ENCODE results near the gene AKAP6. TPM values are rescaled to one million over a fixed set of nuclear protein-coding genes. Genes with fewer than 3 reads are reported as not detected.

AKAP6 gene
- total and polyA plus RNA-seq, 2 of the 8 experiments (the other 6 are each of a cell fraction or from before 2014, with no cell fraction given): 0.09 to 0.89 TPM

DNA sequence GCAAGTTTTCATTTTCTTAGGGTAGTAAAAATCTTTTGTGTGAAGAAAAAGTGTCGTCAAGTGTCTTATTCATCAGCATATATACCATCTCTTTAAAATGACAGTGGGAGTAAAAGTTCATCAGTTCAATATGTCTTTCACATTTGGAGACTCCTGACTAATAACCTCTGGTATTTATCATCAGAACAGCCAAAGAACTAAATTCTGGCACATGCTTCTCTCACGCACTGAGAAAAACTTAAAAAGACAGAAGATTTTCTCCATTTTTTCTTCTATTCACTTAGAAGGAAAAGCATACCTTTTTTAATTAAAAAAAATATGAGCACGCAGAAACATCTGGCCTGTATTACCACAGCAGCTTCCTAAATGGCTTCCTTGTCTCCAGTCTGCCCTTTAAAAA lies 265.7 kb downstream of the AKAP6 start (continued):
- TF ChIP-seq, protein P1, sequence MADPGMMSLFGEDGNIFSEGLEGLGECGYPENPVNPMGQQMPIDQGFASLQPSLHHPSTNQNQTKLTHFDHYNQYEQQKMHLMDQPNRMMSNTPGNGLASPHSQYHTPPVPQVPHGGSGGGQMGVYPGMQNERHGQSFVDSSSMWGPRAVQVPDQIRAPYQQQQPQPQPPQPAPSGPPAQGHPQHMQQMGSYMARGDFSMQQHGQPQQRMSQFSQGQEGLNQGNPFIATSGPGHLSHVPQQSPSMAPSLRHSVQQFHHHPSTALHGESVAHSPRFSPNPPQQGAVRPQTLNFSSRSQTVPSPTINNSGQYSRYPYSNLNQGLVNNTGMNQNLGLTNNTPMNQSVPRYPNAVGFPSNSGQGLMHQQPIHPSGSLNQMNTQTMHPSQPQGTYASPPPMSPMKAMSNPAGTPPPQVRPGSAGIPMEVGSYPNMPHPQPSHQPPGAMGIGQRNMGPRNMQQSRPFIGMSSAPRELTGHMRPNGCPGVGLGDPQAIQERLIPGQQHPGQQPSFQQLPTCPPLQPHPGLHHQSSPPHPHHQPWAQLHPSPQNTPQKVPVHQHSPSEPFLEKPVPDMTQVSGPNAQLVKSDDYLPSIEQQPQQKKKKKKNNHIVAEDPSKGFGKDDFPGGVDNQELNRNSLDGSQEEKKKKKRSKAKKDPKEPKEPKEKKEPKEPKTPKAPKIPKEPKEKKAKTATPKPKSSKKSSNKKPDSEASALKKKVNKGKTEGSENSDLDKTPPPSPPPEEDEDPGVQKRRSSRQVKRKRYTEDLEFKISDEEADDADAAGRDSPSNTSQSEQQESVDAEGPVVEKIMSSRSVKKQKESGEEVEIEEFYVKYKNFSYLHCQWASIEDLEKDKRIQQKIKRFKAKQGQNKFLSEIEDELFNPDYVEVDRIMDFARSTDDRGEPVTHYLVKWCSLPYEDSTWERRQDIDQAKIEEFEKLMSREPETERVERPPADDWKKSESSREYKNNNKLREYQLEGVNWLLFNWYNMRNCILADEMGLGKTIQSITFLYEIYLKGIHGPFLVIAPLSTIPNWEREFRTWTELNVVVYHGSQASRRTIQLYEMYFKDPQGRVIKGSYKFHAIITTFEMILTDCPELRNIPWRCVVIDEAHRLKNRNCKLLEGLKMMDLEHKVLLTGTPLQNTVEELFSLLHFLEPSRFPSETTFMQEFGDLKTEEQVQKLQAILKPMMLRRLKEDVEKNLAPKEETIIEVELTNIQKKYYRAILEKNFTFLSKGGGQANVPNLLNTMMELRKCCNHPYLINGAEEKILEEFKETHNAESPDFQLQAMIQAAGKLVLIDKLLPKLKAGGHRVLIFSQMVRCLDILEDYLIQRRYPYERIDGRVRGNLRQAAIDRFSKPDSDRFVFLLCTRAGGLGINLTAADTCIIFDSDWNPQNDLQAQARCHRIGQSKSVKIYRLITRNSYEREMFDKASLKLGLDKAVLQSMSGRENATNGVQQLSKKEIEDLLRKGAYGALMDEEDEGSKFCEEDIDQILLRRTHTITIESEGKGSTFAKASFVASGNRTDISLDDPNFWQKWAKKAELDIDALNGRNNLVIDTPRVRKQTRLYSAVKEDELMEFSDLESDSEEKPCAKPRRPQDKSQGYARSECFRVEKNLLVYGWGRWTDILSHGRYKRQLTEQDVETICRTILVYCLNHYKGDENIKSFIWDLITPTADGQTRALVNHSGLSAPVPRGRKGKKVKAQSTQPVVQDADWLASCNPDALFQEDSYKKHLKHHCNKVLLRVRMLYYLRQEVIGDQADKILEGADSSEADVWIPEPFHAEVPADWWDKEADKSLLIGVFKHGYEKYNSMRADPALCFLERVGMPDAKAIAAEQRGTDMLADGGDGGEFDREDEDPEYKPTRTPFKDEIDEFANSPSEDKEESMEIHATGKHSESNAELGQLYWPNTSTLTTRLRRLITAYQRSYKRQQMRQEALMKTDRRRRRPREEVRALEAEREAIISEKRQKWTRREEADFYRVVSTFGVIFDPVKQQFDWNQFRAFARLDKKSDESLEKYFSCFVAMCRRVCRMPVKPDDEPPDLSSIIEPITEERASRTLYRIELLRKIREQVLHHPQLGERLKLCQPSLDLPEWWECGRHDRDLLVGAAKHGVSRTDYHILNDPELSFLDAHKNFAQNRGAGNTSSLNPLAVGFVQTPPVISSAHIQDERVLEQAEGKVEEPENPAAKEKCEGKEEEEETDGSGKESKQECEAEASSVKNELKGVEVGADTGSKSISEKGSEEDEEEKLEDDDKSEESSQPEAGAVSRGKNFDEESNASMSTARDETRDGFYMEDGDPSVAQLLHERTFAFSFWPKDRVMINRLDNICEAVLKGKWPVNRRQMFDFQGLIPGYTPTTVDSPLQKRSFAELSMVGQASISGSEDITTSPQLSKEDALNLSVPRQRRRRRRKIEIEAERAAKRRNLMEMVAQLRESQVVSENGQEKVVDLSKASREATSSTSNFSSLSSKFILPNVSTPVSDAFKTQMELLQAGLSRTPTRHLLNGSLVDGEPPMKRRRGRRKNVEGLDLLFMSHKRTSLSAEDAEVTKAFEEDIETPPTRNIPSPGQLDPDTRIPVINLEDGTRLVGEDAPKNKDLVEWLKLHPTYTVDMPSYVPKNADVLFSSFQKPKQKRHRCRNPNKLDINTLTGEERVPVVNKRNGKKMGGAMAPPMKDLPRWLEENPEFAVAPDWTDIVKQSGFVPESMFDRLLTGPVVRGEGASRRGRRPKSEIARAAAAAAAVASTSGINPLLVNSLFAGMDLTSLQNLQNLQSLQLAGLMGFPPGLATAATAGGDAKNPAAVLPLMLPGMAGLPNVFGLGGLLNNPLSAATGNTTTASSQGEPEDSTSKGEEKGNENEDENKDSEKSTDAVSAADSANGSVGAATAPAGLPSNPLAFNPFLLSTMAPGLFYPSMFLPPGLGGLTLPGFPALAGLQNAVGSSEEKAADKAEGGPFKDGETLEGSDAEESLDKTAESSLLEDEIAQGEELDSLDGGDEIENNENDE (IDR thresholded peaks at IDR 0.05; ENCODE audit: insufficient replicate concordance, low read length): no peak
- no peak for TF ChIP-seq CTBP2 (IDR thresholded peaks at IDR 0.05; ENCODE audit: borderline replicate concordance, insufficient read depth, insufficient read length, low read length)
- no peak for TF ChIP-seq CHD2 (IDR thresholded peaks at IDR 0.05; ENCODE audit: low read length)
- TF ChIP-seq SRF (IDR thresholded peaks at IDR 0.05; ENCODE audit: low read depth, low read length): no peak
- no peak for TF ChIP-seq NRF1 (IDR thresholded peaks at IDR 0.05; ENCODE audit: low read depth, low read length)
- TF ChIP-seq EGR1 (IDR thresholded peaks at IDR 0.05; ENCODE audit: borderline replicate concordance, low read depth, low read length): no peak
- TF ChIP-seq KDM4A (IDR thresholded peaks at IDR 0.05; ENCODE audit: low read depth, low read length, severe bottlenecking): no peak
- TF ChIP-seq EP300 (IDR thresholded peaks at IDR 0.05; ENCODE audit: borderline replicate concordance in 1 of 2, low read depth in 2 of 2, low read length in 2 of 2): no peak
- TF ChIP-seq RAD21 (IDR thresholded peaks at IDR 0.05 in 1 of 2, conservative IDR thresholded peaks at IDR 0.05 in 1 of 2; ENCODE audit: low read depth in 2 of 2, low read length in 2 of 2): no peak
- TF ChIP-seq TBP (IDR thresholded peaks at IDR 0.05; ENCODE audit: low read depth, low read length): no peak
- TF ChIP-seq SAP30 (IDR thresholded peaks at IDR 0.05; ENCODE audit: insufficient read depth, insufficient replicate concordance, low read length): no peak
